ENCODE data around the gene CRYZL1. TPM values are rescaled to one million over a fixed set of nuclear protein-coding genes. Genes with fewer than 3 reads are reported as not detected.

CRYZL1 gene
- total RNA-seq, 1 experiment from 2014 or later: 46.6 TPM

- BruUV-seq (replicated peaks): no TSS peak
- Histone ChIP-seq H3K9me3 (ENCODE audit: low read depth, low read length, poor library complexity, severe bottlenecking) (no peaks in the 10 kb centered on the region), H3K4me1 (ENCODE audit: insufficient read depth, low read length, poor library complexity, severe bottlenecking) (peaks cover 13% of the 10 kb centered on the region), H3K27me3 (replicated peaks; ENCODE audit: insufficient read depth, low read depth, low read length, poor library complexity) (no peaks in the 10 kb centered on the region), H3K36me3 (ENCODE audit: insufficient read depth, low read length, poor library complexity, severe bottlenecking) (no peaks in the 10 kb centered on the region), H3K27ac (ENCODE audit: low read depth, low read length, poor library complexity, severe bottlenecking) (no peak overlapping the region), H3K4me3 (ENCODE audit: low read depth, low read length, poor library complexity, severe bottlenecking) (no peak overlapping the region)
- TF ChIP-seq CTCF (conservative IDR thresholded peaks at IDR 0.05; ENCODE audit: low read depth, low read length) (no peak), EZH2 (IDR thresholded peaks at IDR 0.05; ENCODE audit: borderline replicate concordance, low read depth, low read length, poor library complexity, severe bottlenecking) (no peak)
- intact Hi-C loops (cut with micrococcal nuclease; ENCODE audit: unreplicated experiment): no loop called here
- ChIA-PET CTCF (no interaction called here), POLR2A (ENCODE audit: low non-redundant PET) (no interaction called here)
- no peak for DNase-seq (ENCODE audit: low spot score)
Measured at GRCh38 chr21:33654412-33654811, 12.9 kb upstream of the CRYZL1 start.

GRCh38 chr21:33651965-33652680 lies 10.6 kb upstream of the CRYZL1 start:
- Histone ChIP-seq H3K27me3 (replicated peaks; ENCODE audit: insufficient read depth, low read depth, low read length, poor library complexity) (no peaks in the 10 kb centered on the region), H3K4me3 (ENCODE audit: low read depth, low read length, poor library complexity, severe bottlenecking) (no peak overlapping the region), H3K36me3 (ENCODE audit: insufficient read depth, low read length, poor library complexity, severe bottlenecking) (no peaks in the 10 kb centered on the region), H3K9me3 (ENCODE audit: low read depth, low read length, poor library complexity, severe bottlenecking) (no peaks in the 10 kb centered on the region), H3K27ac (ENCODE audit: low read depth, low read length, poor library complexity, severe bottlenecking) (no peak overlapping the region), H3K4me1 (ENCODE audit: insufficient read depth, low read length, poor library complexity, severe bottlenecking) (peaks cover 11% of the 10 kb centered on the region)
- no TSS peak for BruUV-seq (replicated peaks)
- intact Hi-C loops (cut with micrococcal nuclease; ENCODE audit: unreplicated experiment): no loop called here
- CTCF ChIA-PET: no interaction called here
- DNase-seq (ENCODE audit: low spot score): no peak
- TF ChIP-seq CTCF (conservative IDR thresholded peaks at IDR 0.05; ENCODE audit: low read depth, low read length) (no peak), EZH2 (IDR thresholded peaks at IDR 0.05; ENCODE audit: borderline replicate concordance, low read depth, low read length, poor library complexity, severe bottlenecking) (no peak)
- POLR2A ChIA-PET (ENCODE audit: low non-redundant PET): no interaction called here

GRCh38 chr21:33650929-33651509 lies 9.5 kb upstream of the CRYZL1 start:
- intact Hi-C loops (cut with micrococcal nuclease; ENCODE audit: unreplicated experiment): no loop called here
- no peaks in the 10 kb centered on the region for H3K36me3 ChIP-seq (ENCODE audit: insufficient read depth, low read length, poor library complexity, severe bottlenecking)
- BruUV-seq (replicated peaks): no TSS peak
- DNase-seq (ENCODE audit: low spot score): no peak
- H3K27me3 ChIP-seq (replicated peaks; ENCODE audit: insufficient read depth, low read depth, low read length, poor library complexity): no peaks in the 10 kb centered on the region
- POLR2A ChIA-PET (ENCODE audit: low non-redundant PET): no interaction called here
- no peak overlapping the region for H3K4me3 ChIP-seq (ENCODE audit: low read depth, low read length, poor library complexity, severe bottlenecking)
- no peaks in the 10 kb centered on the region for H3K9me3 ChIP-seq (ENCODE audit: low read depth, low read length, poor library complexity, severe bottlenecking)
- peaks cover 8% of the 10 kb centered on the region for H3K4me1 ChIP-seq (ENCODE audit: insufficient read depth, low read length, poor library complexity, severe bottlenecking)
- H3K27ac ChIP-seq (ENCODE audit: low read depth, low read length, poor library complexity, severe bottlenecking): no peak overlapping the region
- TF ChIP-seq EZH2 (IDR thresholded peaks at IDR 0.05; ENCODE audit: borderline replicate concordance, low read depth, low read length, poor library complexity, severe bottlenecking) (no peak), CTCF (conservative IDR thresholded peaks at IDR 0.05; ENCODE audit: low read depth, low read length) (no peak)
- CTCF ChIA-PET: no interaction called here
